ENCODE data around the gene RHOF. TPM values are rescaled to one million over a fixed set of nuclear protein-coding genes. Genes with fewer than 3 reads are reported as not detected.

The RHOF gene
- total RNA-seq, 1 donor from 2014 or later, result 16.5 TPM

DNA sequence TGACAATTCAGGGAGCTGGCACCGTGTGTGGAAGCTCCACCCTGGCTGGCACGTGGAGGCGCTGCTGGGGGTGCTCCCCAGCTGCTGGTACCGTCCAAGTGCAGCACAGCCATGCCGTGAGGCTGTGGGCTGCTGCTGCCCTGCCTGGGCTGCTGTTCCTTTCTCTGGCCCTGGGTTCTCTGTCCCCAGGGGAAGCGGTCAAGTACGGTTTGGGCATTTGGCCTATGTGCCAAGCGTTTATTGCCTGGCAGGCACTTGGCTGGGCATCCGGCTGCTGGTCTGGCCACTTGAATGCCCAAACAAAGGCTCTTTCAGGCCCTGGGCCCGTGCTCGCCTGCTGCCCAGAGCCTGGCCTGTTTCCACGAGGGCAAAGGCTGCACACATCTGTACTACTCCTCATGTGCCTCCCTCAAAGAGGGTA is 39.6 kb downstream of the RHOF start:
- TF ChIP-seq, protein P1, sequence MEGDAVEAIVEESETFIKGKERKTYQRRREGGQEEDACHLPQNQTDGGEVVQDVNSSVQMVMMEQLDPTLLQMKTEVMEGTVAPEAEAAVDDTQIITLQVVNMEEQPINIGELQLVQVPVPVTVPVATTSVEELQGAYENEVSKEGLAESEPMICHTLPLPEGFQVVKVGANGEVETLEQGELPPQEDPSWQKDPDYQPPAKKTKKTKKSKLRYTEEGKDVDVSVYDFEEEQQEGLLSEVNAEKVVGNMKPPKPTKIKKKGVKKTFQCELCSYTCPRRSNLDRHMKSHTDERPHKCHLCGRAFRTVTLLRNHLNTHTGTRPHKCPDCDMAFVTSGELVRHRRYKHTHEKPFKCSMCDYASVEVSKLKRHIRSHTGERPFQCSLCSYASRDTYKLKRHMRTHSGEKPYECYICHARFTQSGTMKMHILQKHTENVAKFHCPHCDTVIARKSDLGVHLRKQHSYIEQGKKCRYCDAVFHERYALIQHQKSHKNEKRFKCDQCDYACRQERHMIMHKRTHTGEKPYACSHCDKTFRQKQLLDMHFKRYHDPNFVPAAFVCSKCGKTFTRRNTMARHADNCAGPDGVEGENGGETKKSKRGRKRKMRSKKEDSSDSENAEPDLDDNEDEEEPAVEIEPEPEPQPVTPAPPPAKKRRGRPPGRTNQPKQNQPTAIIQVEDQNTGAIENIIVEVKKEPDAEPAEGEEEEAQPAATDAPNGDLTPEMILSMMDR (IDR thresholded peaks at IDR 0.05), result no peak
- TF ChIP-seq POLR2AphosphoS5 (IDR thresholded peaks at IDR 0.05; ENCODE audit: insufficient read depth in 1 of 2, low read depth in 1 of 2), result no peak
- TF ChIP-seq POLR2A (IDR thresholded peaks at IDR 0.05), result no peak
- peaks cover 0 to 7% of the 10 kb centered on the region in 2 donors for H3K36me3 ChIP-seq
- DNase-seq (ENCODE audit: extremely low spot score in 2 of 2), result no peak
- intact Hi-C loops (cut with DNase I), result no loop called here
- H3K9me3 ChIP-seq, result no peaks in the 10 kb centered on the region
- H3K27me3 ChIP-seq, result no peaks in the 10 kb centered on the region
- no peak overlapping the region for H3K4me3 ChIP-seq
- peak overlapping the region; percentile 31 for H3K27ac ChIP-seq
- peaks cover 13% of the 10 kb centered on the region for H3K4me1 ChIP-seq

DNA sequence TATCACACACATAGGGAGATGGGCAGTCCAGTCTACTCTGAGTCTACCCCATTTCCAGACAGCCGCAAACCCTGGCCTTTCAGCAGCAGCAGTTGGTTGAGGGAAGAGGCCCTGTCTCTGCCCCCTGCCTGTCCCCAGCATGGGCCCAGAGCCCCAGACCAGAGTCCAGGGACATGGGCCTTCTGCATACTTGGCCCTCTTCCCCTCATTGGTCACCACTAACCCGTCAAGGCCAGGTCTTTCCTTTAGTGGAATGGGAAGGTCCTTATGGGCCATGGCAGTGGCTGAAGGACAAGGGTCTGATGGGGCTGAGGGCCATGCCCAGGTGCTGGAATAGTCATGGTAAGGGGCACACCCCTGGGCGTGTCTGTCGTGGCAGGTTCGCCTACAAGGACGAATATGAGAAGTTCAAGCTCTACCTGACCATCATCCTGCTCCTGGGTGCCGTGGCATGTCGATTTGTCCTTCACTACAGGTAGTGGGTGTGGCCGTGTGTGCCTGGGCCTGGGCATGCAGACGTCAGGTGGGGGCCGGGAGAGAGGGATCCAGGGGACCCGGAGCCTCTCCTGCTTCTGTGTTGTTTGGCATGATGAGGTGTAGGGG is 41.6 kb downstream of the RHOF start:
- intact Hi-C loops (cut with DNase I), result no loop called here
- Histone ChIP-seq H3K4me1 (peaks cover 20% of the 10 kb centered on the region), H3K36me3 (peaks cover 0 to 7% of the 10 kb centered on the region in 2 donors), H3K27me3 (no peaks in the 10 kb centered on the region), H3K27ac (peak overlapping the region; percentile 27), H3K4me3 (no peak overlapping the region), H3K9me3 (no peaks in the 10 kb centered on the region)
- TF ChIP-seq POLR2AphosphoS5 (IDR thresholded peaks at IDR 0.05; ENCODE audit: insufficient read depth in 1 of 2, low read depth in 1 of 2), result no peak
- TF ChIP-seq, protein P1 (IDR thresholded peaks at IDR 0.05), result no peak
- TF ChIP-seq POLR2A (IDR thresholded peaks at IDR 0.05), result no peak
- no peak for DNase-seq (ENCODE audit: extremely low spot score in 2 of 2)

DNA sequence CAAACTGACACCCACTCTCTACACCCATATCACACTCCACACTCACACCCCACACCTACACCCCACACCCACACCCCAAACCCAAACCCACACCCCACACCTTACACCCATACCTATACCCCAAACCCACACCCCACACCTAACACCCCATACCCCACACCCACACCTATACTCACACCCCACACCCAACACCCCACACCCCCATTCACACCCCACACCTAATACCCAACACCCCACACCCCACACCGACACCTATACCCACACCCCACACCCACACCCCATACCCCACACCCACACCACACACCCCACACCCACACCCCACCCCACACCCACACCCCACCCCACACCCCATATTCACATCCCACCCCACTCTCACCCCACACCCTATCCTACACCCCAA is 42.5 kb downstream of the RHOF start:
- Histone ChIP-seq H3K36me3 (peaks cover 0 to 7% of the 10 kb centered on the region in 2 donors), H3K4me3 (no peak overlapping the region), H3K9me3 (no peaks in the 10 kb centered on the region), H3K27me3 (no peaks in the 10 kb centered on the region), H3K27ac (peak overlapping the region; percentile 76), H3K4me1 (peaks cover 18% of the 10 kb centered on the region)
- TF ChIP-seq, protein P1 (IDR thresholded peaks at IDR 0.05), result no peak
- TF ChIP-seq POLR2A (IDR thresholded peaks at IDR 0.05), result no peak
- no peak for TF ChIP-seq POLR2AphosphoS5 (IDR thresholded peaks at IDR 0.05; ENCODE audit: insufficient read depth in 1 of 2, low read depth in 1 of 2)
- intact Hi-C loops (cut with DNase I), result no loop called here
- no peak for DNase-seq (ENCODE audit: extremely low spot score in 2 of 2)

DNA sequence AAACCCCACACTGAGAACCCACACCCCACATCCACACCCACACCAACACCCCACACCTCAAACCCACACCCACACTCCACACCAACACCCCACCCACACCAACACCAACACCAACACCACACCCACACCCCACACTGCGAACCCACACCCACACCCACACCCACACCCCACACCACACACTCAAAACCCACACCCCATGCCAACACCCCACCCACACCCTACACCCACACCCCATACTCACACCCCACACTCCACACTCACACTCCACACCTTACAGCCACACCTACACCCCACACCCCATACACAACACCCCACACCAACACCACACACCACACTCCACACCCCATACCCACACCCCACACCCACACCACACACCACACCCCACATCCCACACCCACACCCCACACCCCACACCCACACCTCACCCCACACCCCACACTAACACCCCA is 43.0 kb downstream of the RHOF start:
- H3K9me3 ChIP-seq, result no peaks in the 10 kb centered on the region
- H3K27me3 ChIP-seq, result no peaks in the 10 kb centered on the region
- no peak overlapping the region for H3K4me3 ChIP-seq
- peaks cover 0 to 7% of the 10 kb centered on the region in 2 donors for H3K36me3 ChIP-seq
- DNase-seq (ENCODE audit: extremely low spot score in 2 of 2), result no peak
- intact Hi-C loops (cut with DNase I), result no loop called here
- peak overlapping the region; percentile 76 for H3K27ac ChIP-seq
- TF ChIP-seq, protein P1 (IDR thresholded peaks at IDR 0.05), result no peak
- no peak for TF ChIP-seq POLR2AphosphoS5 (IDR thresholded peaks at IDR 0.05; ENCODE audit: insufficient read depth in 1 of 2, low read depth in 1 of 2)
- TF ChIP-seq POLR2A (IDR thresholded peaks at IDR 0.05), result no peak
- H3K4me1 ChIP-seq, result peaks cover 18% of the 10 kb centered on the region

DNA sequence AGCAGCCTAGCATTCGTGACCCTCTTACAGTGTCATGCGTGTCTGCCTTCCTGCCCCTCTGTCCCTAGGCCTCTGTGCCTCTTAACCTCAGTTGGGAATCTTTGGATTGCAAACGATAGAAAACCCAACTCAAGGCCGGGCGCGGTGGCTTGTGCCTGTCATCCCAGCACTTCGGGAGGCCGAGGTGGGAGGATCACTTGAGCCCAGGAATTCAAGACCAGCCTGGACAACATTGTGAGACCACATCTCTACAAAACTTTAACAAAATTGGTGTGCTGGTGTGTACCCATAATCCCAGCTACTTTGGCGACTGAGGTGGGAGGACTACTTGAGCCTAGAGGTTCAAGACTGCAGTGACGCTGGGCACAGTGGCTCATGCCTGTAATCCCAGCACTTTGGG is 44.2 kb downstream of the RHOF start:
- Histone ChIP-seq H3K9me3 (no peaks in the 10 kb centered on the region), H3K4me3 (no peak overlapping the region), H3K27ac (peak overlapping the region; percentile 76), H3K27me3 (no peaks in the 10 kb centered on the region), H3K4me1 (peaks cover 18% of the 10 kb centered on the region), H3K36me3 (peaks cover 0 to 7% of the 10 kb centered on the region in 2 donors)
- intact Hi-C loops (cut with DNase I), result no loop called here
- no peak for TF ChIP-seq POLR2A (IDR thresholded peaks at IDR 0.05)
- no peak for TF ChIP-seq POLR2AphosphoS5 (IDR thresholded peaks at IDR 0.05; ENCODE audit: insufficient read depth in 1 of 2, low read depth in 1 of 2)
- TF ChIP-seq, protein P1 (IDR thresholded peaks at IDR 0.05), result no peak
- DNase-seq (ENCODE audit: extremely low spot score in 2 of 2), result no peak

Measured in vagina (tissue), 2 donors.